Stomach (tissue), 4 donors: ENCODE measurements around the gene AKAP17A.

Experiments used
- EP300 ChIP-seq: sonication (generic); formaldehyde crosslinking; IDR thresholded peaks from one replicate; pipeline ENCODE4 v1.6.1; 2017; ENCODE audit warnings: antibody characterized with exemption
- POLR2A ChIP-seq, 4 donors: fragments of 450-650 bp; IDR thresholded peaks; one replicate each; pipeline ENCODE4 v1.6.1; 2016; ENCODE audit warnings: antibody characterized with exemption in 4 of 4, control low read depth in 2 of 4, mild to moderate bottlenecking in 1 of 4, moderate library complexity in 1 of 4
- POLR2AphosphoS5 ChIP-seq, 3 donors: sonication (generic); formaldehyde crosslinking; IDR thresholded peaks; one replicate each; pipeline ENCODE4 v1.6.1; 2016; ENCODE audit warnings: antibody characterized with exemption in 3 of 3
- TF ChIP-seq, protein P1 (sequence below), 7 experiments: fragments of 450-650 bp in 4 of 7; fragments of 200-600 bp in 3 of 7; sonication (generic) in 3 of 7; IDR thresholded peaks; one replicate each; pipeline ENCODE4 v1.5.1; 2016 to 2019; ENCODE audit warnings: antibody characterized with exemption in 7 of 7, control low read depth in 2 of 7, mild to moderate bottlenecking in 1 of 7

DNA sequence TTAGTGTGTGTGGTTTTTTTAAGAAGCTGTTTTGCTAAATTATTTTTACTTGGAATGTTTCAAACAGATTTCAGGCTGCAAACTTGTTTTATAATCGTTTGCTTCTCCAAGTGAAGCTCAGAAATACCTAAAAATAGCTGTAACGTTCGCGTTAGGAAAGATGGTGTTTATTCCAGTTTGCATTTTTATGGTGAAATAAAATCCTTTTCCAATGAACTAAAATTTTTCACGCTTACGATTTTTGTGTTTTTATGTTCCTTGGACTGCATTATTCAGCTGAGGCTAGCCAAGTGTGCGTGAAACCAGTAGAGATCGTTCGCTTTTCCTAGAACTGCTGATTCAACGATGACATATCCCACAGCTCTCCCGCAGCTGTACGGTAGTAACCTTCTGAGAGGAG lies 10.9 kb downstream of the AKAP17A start:
- TF ChIP-seq, protein P1, sequence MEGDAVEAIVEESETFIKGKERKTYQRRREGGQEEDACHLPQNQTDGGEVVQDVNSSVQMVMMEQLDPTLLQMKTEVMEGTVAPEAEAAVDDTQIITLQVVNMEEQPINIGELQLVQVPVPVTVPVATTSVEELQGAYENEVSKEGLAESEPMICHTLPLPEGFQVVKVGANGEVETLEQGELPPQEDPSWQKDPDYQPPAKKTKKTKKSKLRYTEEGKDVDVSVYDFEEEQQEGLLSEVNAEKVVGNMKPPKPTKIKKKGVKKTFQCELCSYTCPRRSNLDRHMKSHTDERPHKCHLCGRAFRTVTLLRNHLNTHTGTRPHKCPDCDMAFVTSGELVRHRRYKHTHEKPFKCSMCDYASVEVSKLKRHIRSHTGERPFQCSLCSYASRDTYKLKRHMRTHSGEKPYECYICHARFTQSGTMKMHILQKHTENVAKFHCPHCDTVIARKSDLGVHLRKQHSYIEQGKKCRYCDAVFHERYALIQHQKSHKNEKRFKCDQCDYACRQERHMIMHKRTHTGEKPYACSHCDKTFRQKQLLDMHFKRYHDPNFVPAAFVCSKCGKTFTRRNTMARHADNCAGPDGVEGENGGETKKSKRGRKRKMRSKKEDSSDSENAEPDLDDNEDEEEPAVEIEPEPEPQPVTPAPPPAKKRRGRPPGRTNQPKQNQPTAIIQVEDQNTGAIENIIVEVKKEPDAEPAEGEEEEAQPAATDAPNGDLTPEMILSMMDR (IDR thresholded peaks at IDR 0.05) = no peak
- TF ChIP-seq POLR2A (IDR thresholded peaks at IDR 0.05) (no peak), POLR2AphosphoS5 (IDR thresholded peaks at IDR 0.05) (no peak), EP300 (no peak)
